ENCODE data around the gene METRNL.

DNA sequence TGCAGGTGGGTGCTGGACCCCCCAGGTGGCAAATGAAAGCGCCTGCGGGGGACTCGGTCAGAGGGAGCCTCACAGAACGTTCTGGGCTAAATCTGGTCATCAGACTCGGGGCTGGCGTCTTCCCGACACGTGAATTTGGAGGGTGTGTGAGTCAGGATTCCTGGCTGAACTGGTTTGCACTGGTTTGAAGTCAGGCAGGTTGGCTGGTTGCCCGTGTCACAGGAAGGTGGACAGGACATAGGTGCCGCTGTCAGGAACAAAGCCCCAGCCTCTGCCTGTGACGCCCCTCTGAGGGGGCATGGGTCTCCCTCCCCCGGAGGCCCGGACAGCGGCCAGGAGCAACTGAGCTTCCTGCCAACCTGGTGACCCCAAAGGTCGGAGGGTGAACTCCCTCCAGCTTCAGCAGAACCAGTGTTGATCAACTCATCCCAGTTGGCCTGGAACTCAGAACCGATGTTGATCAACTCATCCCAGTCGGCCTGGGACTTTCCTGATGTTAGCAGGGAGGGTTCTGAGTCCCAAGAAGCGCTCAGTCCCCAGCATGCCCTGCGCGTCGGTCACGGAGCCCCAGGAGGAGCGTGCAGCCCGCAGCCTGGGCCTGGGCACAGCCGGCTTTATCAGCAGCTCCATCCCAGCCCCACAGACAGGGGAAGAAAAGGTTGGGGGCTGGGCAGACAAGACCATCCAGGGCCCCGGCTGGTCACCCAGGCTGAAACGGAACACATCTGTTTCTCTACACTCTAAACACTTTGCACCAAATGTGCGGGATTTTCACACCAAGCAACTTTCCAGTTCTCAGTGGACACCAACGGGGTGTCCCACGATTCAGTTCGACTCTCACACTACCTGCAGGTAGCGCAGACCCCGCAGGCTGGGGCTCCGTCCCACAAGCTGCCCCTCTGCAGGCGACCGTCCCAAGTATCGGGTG lies 14.4 kb upstream of the METRNL start:
- TF ChIP-seq, protein P1, sequence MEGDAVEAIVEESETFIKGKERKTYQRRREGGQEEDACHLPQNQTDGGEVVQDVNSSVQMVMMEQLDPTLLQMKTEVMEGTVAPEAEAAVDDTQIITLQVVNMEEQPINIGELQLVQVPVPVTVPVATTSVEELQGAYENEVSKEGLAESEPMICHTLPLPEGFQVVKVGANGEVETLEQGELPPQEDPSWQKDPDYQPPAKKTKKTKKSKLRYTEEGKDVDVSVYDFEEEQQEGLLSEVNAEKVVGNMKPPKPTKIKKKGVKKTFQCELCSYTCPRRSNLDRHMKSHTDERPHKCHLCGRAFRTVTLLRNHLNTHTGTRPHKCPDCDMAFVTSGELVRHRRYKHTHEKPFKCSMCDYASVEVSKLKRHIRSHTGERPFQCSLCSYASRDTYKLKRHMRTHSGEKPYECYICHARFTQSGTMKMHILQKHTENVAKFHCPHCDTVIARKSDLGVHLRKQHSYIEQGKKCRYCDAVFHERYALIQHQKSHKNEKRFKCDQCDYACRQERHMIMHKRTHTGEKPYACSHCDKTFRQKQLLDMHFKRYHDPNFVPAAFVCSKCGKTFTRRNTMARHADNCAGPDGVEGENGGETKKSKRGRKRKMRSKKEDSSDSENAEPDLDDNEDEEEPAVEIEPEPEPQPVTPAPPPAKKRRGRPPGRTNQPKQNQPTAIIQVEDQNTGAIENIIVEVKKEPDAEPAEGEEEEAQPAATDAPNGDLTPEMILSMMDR (conservative IDR thresholded peaks at IDR 0.05; ENCODE audit: low read depth, low read length), result no peak
- TF ChIP-seq EZH2 (IDR thresholded peaks at IDR 0.05; ENCODE audit: low read length, unreplicated experiment), result no peak

All from PC-3 (cell line).